C1 segment of cervical spinal cord (tissue), 14 donors: ENCODE measurements around the gene ZBTB17.
A peak's percentile ranks its signal among the peaks of the same experiment; 100 is the strongest.
"Not testable (repeated sequence)": the region's sequence is repeated elsewhere in the genome, so short reads cannot be mapped to it uniquely, and the experiment has no call there.

Experiments
- DNase-seq, 14 donors: peaks; one replicate each; lab custom pipeline; 2025; lab: John Stamatoyannopoulos, UW

The ZBTB17 gene

DNA sequence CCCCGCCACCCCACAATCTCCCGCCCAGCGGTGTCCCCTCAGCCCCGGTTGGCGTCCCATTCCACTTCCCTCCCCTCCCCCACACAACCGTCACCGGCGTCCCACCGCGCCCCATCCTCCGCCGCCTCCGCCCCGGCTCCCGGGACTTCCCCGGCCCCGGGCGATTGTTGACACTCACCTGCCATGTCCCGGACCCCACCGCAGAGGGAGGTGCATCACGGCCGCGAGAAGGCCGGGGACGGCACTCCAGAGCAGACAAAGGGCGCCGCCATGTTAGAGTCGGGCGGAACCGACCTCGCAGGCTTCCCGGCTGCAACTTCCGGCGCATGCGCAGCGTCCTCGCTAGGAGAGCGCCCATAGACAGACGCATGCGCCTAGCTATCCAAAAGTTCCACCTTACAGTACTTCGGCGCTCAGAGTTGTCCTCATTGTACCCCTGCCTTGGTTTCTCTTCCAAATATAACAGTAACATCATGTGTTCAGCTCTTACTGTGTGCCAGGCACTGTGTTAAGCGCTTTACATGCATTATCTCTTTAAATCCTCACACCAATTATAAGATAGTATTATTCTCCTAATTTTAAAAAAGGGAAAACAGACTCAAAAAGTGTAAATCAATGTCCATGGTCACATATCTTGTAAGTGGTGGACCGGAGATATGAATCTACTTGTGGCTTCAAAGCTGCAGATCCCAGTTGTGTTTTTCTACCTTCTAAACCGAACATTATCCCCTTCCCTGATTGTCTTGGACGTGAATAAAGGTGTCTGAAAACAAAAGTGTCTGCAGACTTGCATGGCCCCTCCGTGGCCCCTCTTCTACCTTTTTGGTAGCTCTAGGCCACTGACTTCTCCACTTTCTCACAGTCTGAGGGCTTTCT lies at the start of gene ZBTB17:
Gene ZBTB17 (minus strand): TSS at position 297 of the 876 bp plus-strand sequence. CDS start 27,606 bp downstream, outside the sequence.
- DNase-seq, result peak; percentile 46 to 94 (median 82)

- DNase-seq, result no peak
These were observed 47.3 kb upstream of the ZBTB17 start for GRCh38 chr1:16023050-16023653.

DNA sequence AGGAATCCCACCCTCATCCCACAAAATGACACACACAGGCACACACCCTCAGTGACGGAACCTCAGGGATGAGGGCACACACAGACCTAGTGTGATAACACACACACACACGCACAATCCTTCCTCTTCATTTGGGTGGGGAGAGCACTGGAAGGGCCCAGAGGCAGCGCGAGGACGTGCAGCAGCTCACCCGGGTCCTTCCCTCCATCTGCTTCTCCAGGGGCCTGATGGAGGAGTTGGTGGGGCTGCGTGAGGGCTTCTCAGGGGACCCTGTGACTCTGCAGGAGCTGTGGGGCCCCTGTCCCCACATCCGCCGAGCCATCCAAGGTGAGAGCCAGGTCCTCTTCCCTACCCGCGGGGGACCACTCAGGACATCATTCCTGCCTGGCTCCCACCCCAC lies 46.5 kb upstream of the ZBTB17 start:
- no peak for DNase-seq

DNA sequence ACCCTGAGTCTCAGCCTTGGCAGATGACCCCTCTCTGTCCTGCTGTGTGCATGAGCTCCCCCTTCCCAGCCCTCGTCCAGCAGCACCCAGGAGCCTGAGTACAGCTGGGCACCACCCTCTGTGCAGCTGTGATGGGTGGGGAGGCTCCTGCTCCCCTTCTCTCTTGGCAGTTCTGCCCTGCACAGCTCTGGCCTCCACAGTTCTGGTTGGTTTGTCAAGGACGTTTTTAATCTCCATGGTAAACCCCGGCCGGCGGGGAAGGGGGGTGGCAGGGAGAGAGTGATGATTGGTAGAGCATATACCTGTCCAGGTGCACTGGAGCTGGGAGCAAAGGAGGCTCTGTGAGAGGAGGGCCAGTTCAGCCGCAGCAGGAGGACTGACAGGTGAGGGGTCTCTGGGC lies 45.8 kb upstream of the ZBTB17 start, which contains the start of gene CLCNKA:
Gene CLCNKA (plus strand): TSS at position 356 of the 400 bp plus-strand sequence. CDS start 584 bp downstream, outside the sequence.
- no peak for DNase-seq

- not testable (repeated sequence) for DNase-seq
These were observed 45.0 kb upstream of the ZBTB17 start for GRCh38 chr1:16020878-16021277.

- DNase-seq, result no peak
These were observed 44.4 kb upstream of the ZBTB17 start for GRCh38 chr1:16020325-16020724.

DNA sequence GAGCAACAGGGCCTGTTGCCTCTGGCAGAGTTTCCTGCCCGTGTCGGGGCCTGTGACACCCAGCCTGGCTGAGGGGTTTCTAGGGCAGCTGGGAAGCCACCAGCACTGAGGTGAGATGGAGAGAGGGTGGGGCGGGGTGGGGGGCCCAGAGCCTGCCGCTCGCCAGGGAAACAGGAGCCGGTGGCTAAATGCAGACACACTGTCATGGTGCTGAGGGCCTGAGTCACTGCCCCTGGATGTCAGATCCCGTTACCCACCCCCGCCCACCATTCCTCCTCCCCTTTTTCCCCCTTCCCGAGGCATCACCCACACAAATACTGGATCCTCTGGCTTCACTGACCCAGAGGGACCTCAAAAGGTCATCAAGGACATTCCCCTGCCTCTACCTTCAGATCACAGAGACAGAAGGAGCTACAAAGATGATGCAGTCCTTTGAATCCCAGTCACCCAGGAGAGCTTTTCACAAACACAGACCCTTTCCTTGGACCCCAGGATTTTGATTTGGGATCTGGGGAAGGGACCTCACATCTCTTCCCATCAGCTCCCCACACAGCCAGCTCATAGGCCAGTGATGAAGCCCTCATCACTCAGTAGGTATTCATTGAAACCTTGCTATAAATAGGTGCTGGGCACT lies 43.9 kb upstream of the ZBTB17 start:
- DNase-seq, result peak in 4 of 14 donors; percentile 8 to 79 (median 12)

GRCh38 chr1:16018749-16019643 lies 43.1 kb upstream of the ZBTB17 start:
- peak in 1 of 14 donors; percentile 19 for DNase-seq

- no peak for DNase-seq
These were observed 42.4 kb upstream of the ZBTB17 start for GRCh38 chr1:16018308-16018707.

GRCh38 chr1:16017461-16018303 lies 41.8 kb upstream of the ZBTB17 start, which contains the start of gene HSPB7:
Gene HSPB7, minus strand, starts transcription at chr1:16018043. Its CDS starts 80 bp downstream, at chr1:16017963.
- peak in 11 of 14 donors; percentile 7 to 95 (median 33) for DNase-seq

DNA sequence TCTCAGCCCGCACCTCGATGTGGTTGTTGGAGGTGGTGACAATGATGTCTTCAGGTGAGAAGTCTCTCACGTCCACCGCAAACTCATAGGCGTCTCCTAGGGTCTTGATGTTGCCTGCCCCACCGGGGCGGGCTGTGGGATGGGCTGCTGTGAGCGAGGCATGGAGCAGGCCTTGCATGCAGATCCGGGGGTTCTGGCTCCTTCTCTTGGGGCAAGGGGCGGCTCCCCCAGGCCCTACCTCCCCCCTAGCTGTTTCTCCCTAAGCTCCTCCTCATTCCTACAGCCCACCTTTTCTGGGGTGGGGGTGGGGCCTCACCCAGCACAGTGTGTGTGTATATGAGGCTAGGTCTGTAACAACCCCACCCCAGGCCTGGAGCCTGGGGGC lies 41.2 kb upstream of the ZBTB17 start:
- no peak for DNase-seq

- DNase-seq, result peak in 1 of 14 donors; percentile 57
These were observed 40.3 kb upstream of the ZBTB17 start for GRCh38 chr1:16015960-16016901.

GRCh38 chr1:16015491-16015890 lies 39.6 kb upstream of the ZBTB17 start:
- DNase-seq, result no peak

DNA sequence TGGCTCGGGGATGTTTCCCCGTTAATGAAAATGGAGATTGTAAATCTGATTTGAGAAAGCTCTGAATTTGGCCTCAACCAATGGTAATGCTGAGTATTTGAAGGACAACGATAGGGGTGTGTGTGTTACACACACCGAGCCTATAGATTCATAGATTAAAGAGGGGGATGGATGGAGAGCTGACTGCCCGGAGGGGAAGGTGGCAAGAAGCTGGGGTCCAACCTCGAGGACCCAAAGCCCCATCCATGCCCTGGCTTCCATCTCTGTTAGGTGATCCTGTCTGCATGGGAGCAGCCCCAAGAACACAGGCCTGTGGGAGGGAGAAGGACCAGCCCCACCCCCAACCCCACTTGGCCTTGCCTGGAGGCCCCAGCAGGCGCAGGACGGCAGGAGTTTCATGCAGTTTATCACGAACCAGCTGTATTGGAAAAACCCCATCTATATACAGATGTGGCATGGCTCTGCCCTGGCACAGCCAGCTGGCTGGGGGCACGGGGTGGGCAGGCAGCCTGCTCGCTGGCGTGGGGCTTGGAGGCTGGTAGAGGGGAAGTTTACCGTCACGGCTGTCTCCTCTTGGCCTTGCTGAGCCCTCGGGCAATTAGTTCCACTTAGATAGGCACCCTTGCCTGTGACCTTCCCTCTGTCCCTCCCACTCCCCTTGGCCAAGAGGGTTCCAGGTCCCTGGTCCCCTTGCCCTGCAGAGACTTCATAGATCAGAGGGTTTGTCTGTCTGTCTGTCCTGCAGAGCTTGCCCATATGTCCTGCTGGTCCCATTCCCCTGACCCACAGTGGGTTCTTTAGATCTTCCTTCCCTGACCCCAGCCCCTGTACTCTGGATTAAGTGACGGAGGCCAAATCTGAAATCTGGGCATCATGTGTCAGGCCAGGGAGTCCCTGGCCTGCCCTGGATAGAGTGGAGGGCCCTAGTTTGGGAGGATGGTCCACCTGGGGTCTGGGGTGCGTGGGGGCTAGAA lies 38.9 kb upstream of the ZBTB17 start:
- DNase-seq, result peak in 1 of 14 donors; percentile 57

- no peak for DNase-seq
These were observed 38.0 kb upstream of the ZBTB17 start for GRCh38 chr1:16013908-16014258.

DNA sequence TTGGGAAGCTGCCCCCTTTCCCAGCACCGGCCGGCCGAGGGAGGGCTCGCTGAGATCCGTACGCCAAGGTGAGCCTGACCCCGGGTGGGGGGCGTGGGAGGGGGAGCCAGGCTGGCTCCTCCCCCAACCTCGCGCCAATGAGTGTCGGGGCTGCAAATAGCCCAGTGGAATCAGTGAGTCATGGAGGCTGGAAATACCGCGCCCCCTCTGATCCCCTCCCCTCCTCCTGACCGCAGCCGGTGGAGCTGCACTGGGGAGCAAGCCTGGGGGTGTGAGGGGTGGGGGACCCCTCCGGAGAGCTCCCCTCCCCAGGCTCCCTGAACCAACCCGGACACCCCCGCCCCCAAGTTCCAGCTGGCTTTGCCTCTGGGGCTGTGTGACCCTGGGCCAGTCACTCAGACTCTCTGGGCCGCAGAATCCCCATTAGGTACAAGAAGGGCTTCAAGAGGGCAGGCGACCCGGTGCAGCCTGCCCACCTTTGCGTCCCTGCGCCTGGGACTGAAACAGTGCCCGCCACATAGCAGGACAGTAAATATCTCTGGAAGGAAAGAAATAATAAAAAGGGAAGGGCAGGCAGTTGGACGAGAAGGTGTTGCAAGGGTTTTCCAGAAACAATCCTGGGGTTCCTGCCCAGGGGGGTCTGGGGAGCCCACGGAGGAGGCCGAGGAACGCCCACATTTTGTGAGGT lies 37.5 kb upstream of the ZBTB17 start:
- peak in 2 of 14 donors; percentile 20 to 64 for DNase-seq

GRCh38 chr1:16012590-16013219 lies 36.8 kb upstream of the ZBTB17 start:
- peak in 4 of 14 donors; percentile 9 to 64 (median 14) for DNase-seq
